Breast epithelium (tissue), 3 donors: ENCODE data around the gene MYLK.

ENCODE experiments used
- POLR2A ChIP-seq: fragments of 450-650 bp; IDR thresholded peaks from one replicate; pipeline ENCODE4 v1.6.1; 2016; ENCODE audit warnings: antibody characterized with exemption, mild to moderate bottlenecking, moderate library complexity
- POLR2AphosphoS5 ChIP-seq, 3 donors: sonication (generic); formaldehyde crosslinking; IDR thresholded peaks; one replicate each; pipeline ENCODE4 v1.6.1; 2017; ENCODE audit warnings: antibody characterized with exemption in 3 of 3
- TF ChIP-seq, protein P1 (sequence below), 3 donors: fragments of 450-650 bp; IDR thresholded peaks; one replicate each; pipeline ENCODE4 v1.5.1; 2016 to 2017; ENCODE audit warnings: antibody characterized with exemption in 3 of 3, mild to moderate bottlenecking in 3 of 3, moderate library complexity in 3 of 3

DNA sequence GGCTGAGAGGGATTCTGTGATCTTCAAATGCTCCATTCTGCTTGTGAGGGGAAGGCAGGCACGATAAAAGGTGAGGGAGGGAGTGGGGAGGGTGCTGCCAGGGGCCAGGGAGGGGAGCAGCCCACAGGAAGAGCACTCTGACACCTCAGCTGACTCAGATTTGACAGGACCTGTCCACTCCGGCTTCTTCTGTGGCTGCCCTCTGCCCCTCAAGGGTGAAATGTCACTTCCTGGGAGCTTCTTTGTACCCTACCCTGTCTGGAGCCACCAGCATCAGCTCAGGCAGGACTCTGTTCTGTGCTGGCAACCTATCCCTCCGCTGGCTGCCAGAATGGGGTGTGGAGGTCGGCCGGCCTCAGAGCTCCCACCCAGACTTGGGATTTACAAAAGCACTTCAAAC is 185.3 kb downstream of the MYLK start:
- no peak for TF ChIP-seq POLR2A
- TF ChIP-seq, protein P1, sequence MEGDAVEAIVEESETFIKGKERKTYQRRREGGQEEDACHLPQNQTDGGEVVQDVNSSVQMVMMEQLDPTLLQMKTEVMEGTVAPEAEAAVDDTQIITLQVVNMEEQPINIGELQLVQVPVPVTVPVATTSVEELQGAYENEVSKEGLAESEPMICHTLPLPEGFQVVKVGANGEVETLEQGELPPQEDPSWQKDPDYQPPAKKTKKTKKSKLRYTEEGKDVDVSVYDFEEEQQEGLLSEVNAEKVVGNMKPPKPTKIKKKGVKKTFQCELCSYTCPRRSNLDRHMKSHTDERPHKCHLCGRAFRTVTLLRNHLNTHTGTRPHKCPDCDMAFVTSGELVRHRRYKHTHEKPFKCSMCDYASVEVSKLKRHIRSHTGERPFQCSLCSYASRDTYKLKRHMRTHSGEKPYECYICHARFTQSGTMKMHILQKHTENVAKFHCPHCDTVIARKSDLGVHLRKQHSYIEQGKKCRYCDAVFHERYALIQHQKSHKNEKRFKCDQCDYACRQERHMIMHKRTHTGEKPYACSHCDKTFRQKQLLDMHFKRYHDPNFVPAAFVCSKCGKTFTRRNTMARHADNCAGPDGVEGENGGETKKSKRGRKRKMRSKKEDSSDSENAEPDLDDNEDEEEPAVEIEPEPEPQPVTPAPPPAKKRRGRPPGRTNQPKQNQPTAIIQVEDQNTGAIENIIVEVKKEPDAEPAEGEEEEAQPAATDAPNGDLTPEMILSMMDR (IDR thresholded peaks at IDR 0.05) = no peak
- no peak for TF ChIP-seq POLR2AphosphoS5 (IDR thresholded peaks at IDR 0.05)
